PFSK-1 (cell line): ENCODE data around the gene SLC22A12.

ENCODE experiments used
- POLR2AphosphoS5 ChIP-seq: IDR thresholded peaks from 2 replicates; pipeline ENCODE4 v1.6.1; 2012; ENCODE audit warnings: low read depth, mild to moderate bottlenecking, control low read depth, low read length, moderate library complexity
- REST ChIP-seq, 2 experiments: IDR thresholded peaks; 2 replicates each; pipeline versions ENCODE4 v1.6.1 to v1.8.0; 2011 to 2012; ENCODE audit warnings: low read depth in 2 of 2, low read length in 2 of 2, control low read depth in 1 of 2, inconsistent platforms in 1 of 2, mild to moderate bottlenecking in 1 of 2, moderate library complexity in 1 of 2; ENCODE audit not compliant: insufficient read depth in 1 of 2
- SIN3A ChIP-seq: IDR thresholded peaks from 2 replicates; pipeline ENCODE4 v1.6.1; 2012; ENCODE audit warnings: mild to moderate bottlenecking, low read length, moderate library complexity, borderline replicate concordance; ENCODE audit not compliant: insufficient read depth
- TAF1 ChIP-seq: IDR thresholded peaks from 2 replicates; pipeline ENCODE4 v1.6.1; 2012; ENCODE audit warnings: low read length, control low read depth, borderline replicate concordance; ENCODE audit not compliant: insufficient read depth

- no peak for TF ChIP-seq SIN3A
- TF ChIP-seq TAF1, result no peak
- TF ChIP-seq REST (IDR thresholded peaks at IDR 0.05; ENCODE audit: insufficient read depth in 1 of 2, low read depth in 2 of 2, low read length in 2 of 2), result no peak
- no peak for TF ChIP-seq POLR2AphosphoS5
These were observed 21.6 kb upstream of the SLC22A12 start for GRCh38 chr11:64569300-64569970.
